Endothelial cell of umbilical vein (primary cell): ENCODE measurements around the gene CFAP45.

ENCODE experiments used
- CTCF ChIP-seq, 2 donors: IDR thresholded peaks; 1 replicate in 1 of 2; 2 replicates in 1 of 2; pipeline ENCODE4 v1.5.1; 2011; ENCODE audit warnings: low read length in 2 of 2, mild to moderate bottlenecking in 2 of 2, moderate library complexity in 2 of 2, control low read depth in 1 of 2, inconsistent platforms in 1 of 2, low read depth in 1 of 2; ENCODE audit not compliant: insufficient read depth in 1 of 2; ENCODE audit errors: extremely low read depth in 1 of 2
- POLR2A ChIP-seq: IDR thresholded peaks from 2 replicates; pipeline ENCODE4 v1.6.1; 2012; ENCODE audit warnings: low read depth, mild to moderate bottlenecking, control low read depth, low read length
- POLR2AphosphoS5 ChIP-seq: IDR thresholded peaks from 2 replicates; pipeline ENCODE4 v1.6.1; 2012; ENCODE audit warnings: low read depth, mild to moderate bottlenecking, control low read depth, low read length, moderate library complexity; ENCODE audit not compliant: insufficient read depth

GRCh38 chr1:159928491-159929050, 28.6 kb upstream of the CFAP45 start:
- no peak for TF ChIP-seq POLR2AphosphoS5
- no peak for TF ChIP-seq POLR2A
- no peak for TF ChIP-seq CTCF (IDR thresholded peaks at IDR 0.05; ENCODE audit: extremely low read depth in 1 of 2, insufficient read depth in 1 of 2, low read depth in 1 of 2, low read length in 2 of 2)
